NT2/D1 (cell line): ENCODE results near the gene AGRN.

Experiments used
- SUZ12 ChIP-seq: IDR thresholded peaks from 2 replicates; pipeline ENCODE4 v1.6.1; 2011; ENCODE audit not compliant: insufficient read length, insufficient read depth; ENCODE audit errors: extremely low read depth
- YY1 ChIP-seq: IDR thresholded peaks from 2 replicates; pipeline ENCODE4 v1.6.1; 2011; ENCODE audit not compliant: insufficient read length, insufficient read depth
- ZNF274 ChIP-seq: IDR thresholded peaks from 2 replicates; pipeline ENCODE4 v1.6.1; 2011; ENCODE audit warnings: mild to moderate bottlenecking, low read depth, low read length

DNA sequence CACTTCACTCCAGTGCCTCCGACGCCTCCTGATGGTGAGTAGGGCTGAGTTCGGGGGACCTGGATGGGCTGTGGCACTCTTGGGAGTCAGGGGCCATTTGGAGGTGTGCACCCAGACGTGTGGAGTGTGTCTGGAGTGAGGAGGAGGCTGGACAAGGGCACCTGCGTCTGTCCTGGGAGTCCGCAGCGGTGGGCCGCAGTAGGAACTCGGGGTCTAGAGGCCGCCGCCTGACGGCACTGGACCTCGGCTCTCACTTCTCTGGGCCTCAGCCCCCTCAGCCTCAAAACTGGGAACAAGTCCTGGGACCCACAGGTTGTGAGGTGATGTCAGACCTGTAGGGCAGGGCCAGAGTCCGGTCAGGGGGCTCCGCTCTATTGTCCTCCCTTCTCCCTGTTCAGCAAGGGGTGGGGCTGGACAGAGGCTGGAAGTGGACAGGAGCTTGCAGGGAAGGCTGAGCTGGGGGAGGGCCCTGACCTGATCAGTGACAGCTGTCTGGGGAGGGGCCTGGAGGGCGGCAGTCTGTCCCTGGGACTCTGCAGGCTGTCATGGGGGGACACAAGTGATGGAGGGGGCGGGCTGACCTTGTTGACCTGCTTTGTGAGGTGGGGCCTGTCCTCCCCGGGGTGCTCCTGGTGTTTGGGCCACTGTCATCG, 15.5 kb downstream of the AGRN start:
- TF ChIP-seq ZNF274 (no peak), SUZ12 (no peak), YY1 (no peak)
